Stimulated activated CD4-positive, alpha-beta T cell treated with anti-CD3 and anti-CD28 coated beads, Interleukin-4, amount 100 ng/mL, for 1 hour (primary cell): ENCODE data around the gene MARCOL.
"Not testable (repeated sequence)": the region's sequence is repeated elsewhere in the genome, so short reads cannot be mapped to it uniquely, and the experiment has no call there.

Experiments
- DNase-seq: peaks from one replicate; pipeline ENCODE4 v3.0.0-alpha.2; 2020

The MARCOL gene

GRCh38 chr5:148268566-148268965 is 30.2 kb downstream of the MARCOL start, which contains the start of gene SPINK13:
SPINK13 (plus strand) TSS chr5:148268794; CDS start chr5:148270073, 1,279 bp downstream.
- no peak for DNase-seq

GRCh38 chr5:148275129-148275528 is 36.8 kb downstream of the MARCOL start:
- not testable (repeated sequence) for DNase-seq

- DNase-seq = not testable (repeated sequence)
These were observed 42.6 kb downstream of the MARCOL start for GRCh38 chr5:148280893-148281292.

GRCh38 chr5:148281336-148281735 is 43.0 kb downstream of the MARCOL start:
- DNase-seq = not testable (repeated sequence)

GRCh38 chr5:148290271-148291195 is 52.2 kb downstream of the MARCOL start:
- no peak for DNase-seq
